HCT116 (cell line): ENCODE data around the gene PLD2. TPM values are rescaled to one million over a fixed set of nuclear protein-coding genes. Genes with fewer than 3 reads are reported as not detected.

Experiments used
- ATAC-seq: fragments of 200-7000 bp; cut with Tn5 transposase; 2 replicates; pipeline ENCODE4 v1.9.1; 2020; ENCODE audit warnings: mild to moderate bottlenecking, moderate library complexity
- BruUV-seq: library from RNA; stranded (reverse); fragments of 400-500 nt; replicated peaks from 2 replicates; lab custom pipeline; 2021; lab: Mats Ljungman, UMichigan
- CTCF ChIA-PET: fragments of 300-600 bp; sonication (Branson Sonifier 250); formaldehyde crosslinking; loops from one replicate; lab custom pipeline; 2021; ENCODE audit warnings: antibody characterized with exemption; lab: Charles Lee
- POLR2A ChIA-PET: fragments of 300-600, 350-600 bp; sonication (Branson Sonifier 250); formaldehyde crosslinking; loops from one replicate; lab custom pipeline; 2021; ENCODE audit warnings: antibody characterized with exemption; lab: Charles Lee
- RAD21 ChIA-PET, 2 experiments: fragments of 300-600 bp; sonication (Branson Sonifier 250); formaldehyde crosslinking; loops; one replicate each; lab custom pipeline; 2023; ENCODE audit warnings: low total read pairs in 2 of 2; ENCODE audit not compliant: uncharacterized antibody in 2 of 2, unreplicated experiment in 2 of 2, low non-redundant PET in 1 of 2; lab: Charles Lee
- DNase-seq: peaks from one replicate; pipeline ENCODE4 v3.0.0-alpha.2; 2010; ENCODE audit warnings: low read depth, low spot score
- H2AFZ ChIP-seq: fragments of 200-600 bp; shearing (Covaris generic), sonication (generic); 2 replicates; pipeline ENCODE4 v1.6.1; 2017; ENCODE audit warnings: low read depth, mixed run types, mixed read lengths, antibody characterized with exemption, low read length; ENCODE audit not compliant: poor library complexity, severe bottlenecking
- H3K27ac ChIP-seq: 2 replicates; pipeline ENCODE4 v1.5.1; 2012; ENCODE audit warnings: low read depth, low read length
- H3K27me3 ChIP-seq: fragments of 200-600 bp; sonication (generic); 2 replicates; pipeline ENCODE4 v1.6.1; 2016; ENCODE audit warnings: mixed run types, low read length, mixed read lengths; ENCODE audit not compliant: insufficient read depth
- H3K36me3 ChIP-seq, 2 experiments: fragments of 200-500 bp in 1 of 2; fragments of 200-600 bp in 1 of 2; sonication (Bioruptor generic) in 1 of 2; sonication (generic) in 1 of 2; 2 replicates each; pipeline versions ENCODE4 v1.5.1 to v1.6.1; 2014 to 2016; ENCODE audit warnings: low read length in 2 of 2, inconsistent platforms in 1 of 2, mixed read lengths in 1 of 2, mixed run types in 1 of 2; ENCODE audit not compliant: insufficient read depth in 2 of 2, control insufficient read depth in 1 of 2
- H3K4me1 ChIP-seq, 2 experiments: fragments of 200-600 bp in 1 of 2; sonication (generic) in 1 of 2; 2 replicates each; pipeline versions ENCODE4 v1.5.1 to v1.6.1; 2012 to 2017; ENCODE audit warnings: low read length in 2 of 2, inconsistent platforms in 1 of 2, mild to moderate bottlenecking in 1 of 2, mixed read lengths in 1 of 2, mixed run types in 1 of 2, moderate library complexity in 1 of 2; ENCODE audit not compliant: insufficient read depth in 2 of 2, control insufficient read depth in 1 of 2
- H3K4me2 ChIP-seq: fragments of 200-600 bp; sonication (generic); 2 replicates; pipeline ENCODE4 v1.6.1; 2017; ENCODE audit warnings: mixed run types, low read length, mixed read lengths
- H3K4me3 ChIP-seq, 2 experiments: fragments of 200-600 bp in 1 of 2; sonication (generic) in 1 of 2; replicated peaks in 1 of 2; 2 replicates each; pipeline ENCODE4 v1.5.1; 2011 to 2016; ENCODE audit warnings: low read length in 2 of 2, control low read depth in 1 of 2, low read depth in 1 of 2, mild to moderate bottlenecking in 1 of 2, mixed read lengths in 1 of 2, mixed run types in 1 of 2
- H3K79me2 ChIP-seq: fragments of 200-600 bp; sonication (generic); 2 replicates; pipeline ENCODE4 v1.6.1; 2017; ENCODE audit warnings: mild to moderate bottlenecking, mixed run types, low read length, moderate library complexity, mixed read lengths; ENCODE audit not compliant: insufficient read depth
- H3K9ac ChIP-seq: fragments of 200-600 bp; sonication (generic); 2 replicates; pipeline ENCODE4 v1.6.1; 2016; ENCODE audit warnings: low read length, mixed read lengths
- H3K9me2 ChIP-seq: fragments of 200-600 bp; sonication (generic), shearing (Covaris generic); 2 replicates; pipeline ENCODE4 v1.6.1; 2017; ENCODE audit warnings: mixed run types, mild to moderate bottlenecking, moderate library complexity; ENCODE audit not compliant: insufficient read depth
- H3K9me3 ChIP-seq, 2 experiments: fragments of 200-500 bp in 1 of 2; fragments of 200-600 bp in 1 of 2; sonication (Bioruptor generic) in 1 of 2; sonication (generic) in 1 of 2; 2 replicates each; pipeline ENCODE4 v1.6.1; 2014 to 2017; ENCODE audit warnings: low read length in 2 of 2, mixed read lengths in 2 of 2, inconsistent platforms in 1 of 2, low read depth in 1 of 2, mild to moderate bottlenecking in 1 of 2, mixed run types in 1 of 2, moderate library complexity in 1 of 2; ENCODE audit not compliant: control insufficient read depth in 1 of 2, insufficient read depth in 1 of 2
- H4K20me1 ChIP-seq: fragments of 200-600 bp; sonication (generic), shearing (Covaris generic); 2 replicates; pipeline ENCODE4 v1.6.1; 2017; ENCODE audit warnings: mixed run types, mild to moderate bottlenecking, moderate library complexity; ENCODE audit not compliant: insufficient read depth
- CBX3 ChIP-seq: IDR thresholded peaks from 2 replicates; pipeline ENCODE4 v1.6.1; 2012; ENCODE audit warnings: low read depth
- CEBPB ChIP-seq: IDR thresholded peaks from 2 replicates; pipeline ENCODE4 v1.6.1; 2012; ENCODE audit warnings: low read depth
- EGR1 ChIP-seq: IDR thresholded peaks from 2 replicates; pipeline ENCODE4 v1.6.1; 2012; ENCODE audit warnings: low read depth
- ELF1 ChIP-seq: IDR thresholded peaks from 2 replicates; pipeline ENCODE4 v1.6.1; 2012; ENCODE audit warnings: low read depth, borderline replicate concordance
- JUND ChIP-seq: IDR thresholded peaks from 2 replicates; pipeline ENCODE4 v1.6.1; 2012
- MAX ChIP-seq: IDR thresholded peaks from 2 replicates; pipeline ENCODE4 v1.6.1; 2012
- POLR2A ChIP-seq: IDR thresholded peaks from 2 replicates; pipeline ENCODE4 v1.7.0; 2011; ENCODE audit warnings: borderline replicate concordance; ENCODE audit not compliant: insufficient read depth, insufficient read length; ENCODE audit errors: extremely low read depth
- POLR2AphosphoS5 ChIP-seq: IDR thresholded peaks from 2 replicates; pipeline ENCODE4 v1.6.1; 2011; ENCODE audit warnings: mild to moderate bottlenecking, low read depth, low read length, moderate library complexity
- REST ChIP-seq: IDR thresholded peaks from 2 replicates; pipeline ENCODE4 v1.6.1; 2012; ENCODE audit warnings: low read depth
- SP1 ChIP-seq: IDR thresholded peaks from 2 replicates; pipeline ENCODE4 v1.6.1; 2012; ENCODE audit warnings: low read depth
- SRF ChIP-seq: IDR thresholded peaks from 2 replicates; pipeline ENCODE4 v1.6.1; 2012; ENCODE audit warnings: low read depth
- TCF7L2 ChIP-seq: IDR thresholded peaks from 2 replicates; pipeline ENCODE4 v1.7.0; 2011; ENCODE audit warnings: borderline replicate concordance, inconsistent platforms; ENCODE audit not compliant: insufficient read depth, insufficient read length; ENCODE audit errors: extremely low read depth
- ZBTB33 ChIP-seq: IDR thresholded peaks from 2 replicates; pipeline ENCODE4 v1.6.1; 2011; ENCODE audit warnings: mild to moderate bottlenecking, low read length, moderate library complexity; ENCODE audit not compliant: insufficient replicate concordance; ENCODE audit errors: extremely low read depth
- ZNF274 ChIP-seq: fragments of 200-500 bp; sonication (Bioruptor generic); IDR thresholded peaks from 2 replicates; pipeline ENCODE4 v1.6.1; 2014; ENCODE audit warnings: mild to moderate bottlenecking, low read depth, low read length, inconsistent platforms
- intact Hi-C: fragments of 100-400 bp; cut with micrococcal nuclease; formaldehyde crosslinking; loops from 2 replicates; pipeline ENCODE4 v1.10.0; 2022
- total RNA-seq: library from RNA; stranded (reverse); gene quantifications from one replicate; pipeline ENCODE4 v1.2.1, GENCODE V29; 2021; ENCODE audit not compliant: unreplicated experiment

Gene PLD2
- total RNA-seq, 1 experiment from 2014 or later = 47.7 TPM

- Histone ChIP-seq H3K4me1 (peaks cover 27 to 73% of the 10 kb centered on the region in 2 experiments), H2AFZ (no peak overlapping the region), H3K79me2 (peaks cover 89% of the 10 kb centered on the region), H3K36me3 (0 out of 4 replicates have a peak, but pooled peaks cover 0 to 4% of the 10 kb centered on the region in 2 experiments), H3K9me3 (no peaks in the 10 kb centered on the region), H4K20me1 (no peaks in the 10 kb centered on the region)
- ChIA-PET POLR2A (no interaction called here), CTCF (no interaction called here)
- no TSS peak for BruUV-seq
- intact Hi-C loops = no loop called here
- peak; percentile 12 for DNase-seq
- peak; percentile 64 for ATAC-seq
- no peak for TF ChIP-seq TCF7L2
- no peak for TF ChIP-seq ZNF274
- TF ChIP-seq POLR2A = no peak
- peak; percentile 24; the same call in 1 of the 2 replicates for TF ChIP-seq JUND
- TF ChIP-seq CEBPB = no peak
- no peak for TF ChIP-seq ZBTB33
- TF ChIP-seq SRF = no peak
- no peak for TF ChIP-seq POLR2AphosphoS5
- TF ChIP-seq SP1 = peak; percentile 48; the same call in 1 of the 2 replicates
- no peak for TF ChIP-seq ELF1
- no peak for TF ChIP-seq MAX
- no peak for TF ChIP-seq REST
- no peak for TF ChIP-seq CBX3
- no peak for TF ChIP-seq EGR1
- TF ChIP-seq, all 23 proteins: peak for 2
- peak overlapping the region; percentile 63 for H3K4me2 ChIP-seq
- H3K9me2 ChIP-seq = no peaks in the 10 kb centered on the region
- no peaks in the 10 kb centered on the region for H3K27me3 ChIP-seq
- peak overlapping the region; percentile 34; the same call in 1 of the 2 replicates for H3K27ac ChIP-seq
- RAD21 ChIA-PET = no interaction called here
- peak overlapping the region in 1 of 2 experiments; percentile 33; a peak in 1 of 4 replicates for H3K4me3 ChIP-seq
- H3K9ac ChIP-seq = peak overlapping the region; percentile 56
Measured at GRCh38 chr17:4849011-4849536, 42.1 kb downstream of the PLD2 start.
